GM23338 (cell line): ENCODE measurements around the gene MYO9B. TPM values are rescaled to one million over a fixed set of nuclear protein-coding genes. Genes with fewer than 3 reads are reported as not detected.

ENCODE experiments used
- ATAC-seq: fragments of 200-7000 bp; cut with Tn5 transposase; 3 replicates; pipeline ENCODE4 v1.9.1; 2020
- DNase-seq: peaks from one replicate; pipeline ENCODE4 v3.0.0-alpha.2; 2015; ENCODE audit warnings: low spot score
- H2AFZ ChIP-seq: fragments of 200-600 bp; sonication (generic); 2 replicates; pipeline ENCODE4 v1.8.0; 2016; ENCODE audit warnings: antibody characterized with exemption, mild to moderate bottlenecking, moderate library complexity
- H3F3A ChIP-seq: fragments of 200-600 bp; sonication (generic); replicated peaks from 2 replicates; pipeline ENCODE4 v1.8.0; 2017; ENCODE audit warnings: antibody characterized with exemption, mixed run types, low read depth
- H3K27ac ChIP-seq: fragments of 200-600 bp; sonication (generic); 2 replicates; pipeline ENCODE4 v1.6.1; 2016; ENCODE audit warnings: low read depth
- H3K27me3 ChIP-seq: fragments of 200-600 bp; sonication (generic); 2 replicates; pipeline ENCODE4 v1.8.0; 2016; ENCODE audit warnings: mild to moderate bottlenecking, mixed run types, moderate library complexity; ENCODE audit not compliant: insufficient read depth
- H3K36me3 ChIP-seq: fragments of 200-600 bp; sonication (generic); 2 replicates; pipeline ENCODE4 v1.8.0; 2016; ENCODE audit warnings: mild to moderate bottlenecking; ENCODE audit not compliant: insufficient read depth
- H3K4me1 ChIP-seq: fragments of 200-600 bp; sonication (generic); 2 replicates; pipeline ENCODE4 v1.8.0; 2016; ENCODE audit warnings: mild to moderate bottlenecking, moderate library complexity; ENCODE audit not compliant: insufficient read depth
- H3K4me2 ChIP-seq: fragments of 200-600 bp; sonication (generic); 2 replicates; pipeline ENCODE4 v1.7.1; 2017; ENCODE audit warnings: mixed run types
- H3K4me3 ChIP-seq: fragments of 200-600 bp; sonication (generic); 2 replicates; pipeline ENCODE4 v1.6.1; 2016; ENCODE audit warnings: mixed run types
- H3K79me2 ChIP-seq: fragments of 200-600 bp; sonication (generic); replicated peaks from 2 replicates; pipeline ENCODE4 v1.8.0; 2017; ENCODE audit warnings: mild to moderate bottlenecking; ENCODE audit not compliant: insufficient read depth
- H3K9me2 ChIP-seq: fragments of 200-600 bp; sonication (generic); 2 replicates; pipeline ENCODE4 v1.8.0; 2017; ENCODE audit not compliant: insufficient read depth
- H4K20me1 ChIP-seq: fragments of 200-600 bp; sonication (generic); replicated peaks from 2 replicates; pipeline ENCODE4 v1.8.0; 2017; ENCODE audit warnings: mild to moderate bottlenecking; ENCODE audit not compliant: insufficient read depth
- H3K27ac Mint-ChIP-seq: 2 replicates; pipeline ENCODE4 v1.8.0; 2020; ENCODE audit warnings: inconsistent platforms, mild to moderate bottlenecking, moderate library complexity, mixed read lengths
- H3K27me3 Mint-ChIP-seq: 3 replicates; pipeline ENCODE4 v1.8.0; 2022; ENCODE audit warnings: low read depth, mild to moderate bottlenecking, moderate library complexity, mixed read lengths, inconsistent platforms; ENCODE audit not compliant: insufficient read depth, poor library complexity
- H3K36me3 Mint-ChIP-seq: 3 replicates; pipeline ENCODE4 v1.8.0; 2021; ENCODE audit warnings: low read depth, mild to moderate bottlenecking, inconsistent platforms, moderate library complexity, mixed read lengths
- H3K4me1 Mint-ChIP-seq: 3 replicates; pipeline ENCODE4 v1.8.0; 2020; ENCODE audit warnings: mild to moderate bottlenecking, inconsistent platforms, mixed read lengths
- H3K4me3 Mint-ChIP-seq: 3 replicates; pipeline ENCODE4 v1.8.0; 2021; ENCODE audit warnings: moderate library complexity, mild to moderate bottlenecking, inconsistent platforms, mixed read lengths
- H3K9me3 Mint-ChIP-seq: 3 replicates; pipeline ENCODE4 v1.8.0; 2020; ENCODE audit warnings: moderate library complexity, mild to moderate bottlenecking, inconsistent platforms, mixed read lengths
- CREB1 ChIP-seq: fragments of 250-450 bp; sonication (Bioruptor Pico); IDR thresholded peaks from 2 replicates; pipeline ENCODE4 v1.5.0; 2020; ENCODE audit warnings: low read depth, mild to moderate bottlenecking, moderate library complexity
- EZH2phosphoT487 ChIP-seq: fragments of 200-600 bp; sonication (generic); IDR thresholded peaks from one replicate; pipeline ENCODE4 v1.8.1; 2018; ENCODE audit warnings: antibody characterized with exemption; ENCODE audit not compliant: unreplicated experiment
- NANOG ChIP-seq: IDR thresholded peaks from 2 replicates; pipeline ENCODE4 v1.6.1; 2016; ENCODE audit warnings: antibody characterized with exemption, borderline replicate concordance
- STAT1 ChIP-seq: IDR thresholded peaks from one replicate; pipeline ENCODE4 v1.6.1; 2016; ENCODE audit warnings: antibody characterized with exemption; ENCODE audit not compliant: unreplicated experiment
- ZNF114 ChIP-seq: fragments of 250-450 bp; sonication (Bioruptor Pico); IDR thresholded peaks from 2 replicates; pipeline ENCODE4 v1.5.0; 2020; ENCODE audit warnings: mild to moderate bottlenecking, moderate library complexity
- ZNF331 ChIP-seq: fragments of 250-450 bp; sonication (Bioruptor Pico); IDR thresholded peaks from 2 replicates; pipeline ENCODE4 v1.5.0; 2020; ENCODE audit warnings: low read depth, mild to moderate bottlenecking, moderate library complexity
- ZNF462 ChIP-seq: fragments of 250-450 bp; sonication (Bioruptor Pico); IDR thresholded peaks from 2 replicates; pipeline ENCODE4 v1.5.0; 2020; ENCODE audit warnings: mild to moderate bottlenecking, moderate library complexity
- polyA plus RNA-seq: library from polyadenylated mRNA; unstranded; fragments of >200 nt; fragmentation: Nextera tagmentation; extraction: Ambion mirVana; gene quantifications from 2 replicates; pipeline ENCODE4 v1.2.1, GENCODE V29; 2016
- total RNA-seq: library from RNA; depleted of rRNA; stranded (reverse); fragments of >200 nt; shearing (Covaris generic); gene quantifications from 2 replicates; pipeline ENCODE4 v1.2.3, GENCODE V29; 2014
- TF ChIP-seq, protein P1 (sequence below): IDR thresholded peaks from one replicate; pipeline ENCODE4 v1.6.1; 2018; ENCODE audit warnings: antibody characterized with exemption; ENCODE audit not compliant: unreplicated experiment
- TF ChIP-seq, protein P2 (sequence below), 2 experiments: fragments of 200-600 bp in 1 of 2; sonication (generic) in 1 of 2; conservative IDR thresholded peaks; 2 replicates each; pipeline versions ENCODE4 v1.5.1 to v1.6.1; 2016 to 2017; ENCODE audit warnings: antibody characterized with exemption in 2 of 2, low read depth in 2 of 2, mild to moderate bottlenecking in 2 of 2, moderate library complexity in 1 of 2

MYO9B gene
- total and polyA plus RNA-seq, 2 experiments from 2014 or later = 28.7 to 61.3 TPM

DNA sequence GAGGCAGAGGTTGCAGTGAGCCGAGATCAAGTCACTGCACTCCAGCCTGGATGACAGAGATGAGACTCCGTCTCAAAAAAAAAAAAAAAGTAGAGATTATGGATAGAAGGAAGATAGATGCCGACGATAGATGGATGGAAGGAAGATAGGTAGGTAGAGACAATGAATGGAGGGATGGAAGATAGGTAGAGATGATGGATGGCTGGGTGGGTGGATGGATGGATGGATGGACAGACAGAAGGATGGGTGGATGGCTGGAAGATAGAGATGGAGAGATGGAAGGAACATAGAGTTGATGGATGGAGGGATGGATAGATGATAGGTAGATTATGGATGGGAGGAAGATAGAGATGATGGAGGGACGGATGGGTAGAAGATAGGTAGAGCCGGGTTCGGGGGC, 121.0 kb downstream of the MYO9B start (continued):
- TF ChIP-seq ZNF462 (CRISPR knock-in tag) = no peak
- TF ChIP-seq ZNF331 (CRISPR knock-in tag) = no peak
- TF ChIP-seq STAT1 = no peak
- no peak for TF ChIP-seq NANOG
- TF ChIP-seq CREB1 = no peak
- no peak for TF ChIP-seq ZNF114

DNA sequence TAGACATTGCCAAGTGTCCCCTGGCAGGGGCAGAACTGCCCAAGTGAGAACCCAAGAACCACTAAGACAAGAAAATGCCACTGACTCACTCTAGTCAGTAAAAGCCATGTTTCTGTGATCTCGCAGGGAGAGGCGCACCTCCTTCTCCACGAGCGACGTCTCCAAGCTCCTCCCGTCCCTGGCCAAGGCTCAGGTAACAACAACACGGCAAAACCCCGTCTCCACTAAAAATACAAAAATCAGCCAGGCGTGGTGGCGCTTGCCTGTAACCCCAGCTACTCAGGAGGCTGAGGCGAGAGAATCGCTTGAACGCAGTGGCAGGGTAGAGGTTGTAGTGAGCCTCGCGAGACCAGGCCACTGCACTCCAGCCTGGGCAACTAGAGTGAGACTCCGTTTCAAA, 122.1 kb downstream of the MYO9B start:
- Mint-ChIP-seq H3K36me3 (peaks cover 65% of the 10 kb centered on the region), H3K27me3 (peaks cover 2% of the 10 kb centered on the region), H3K27ac (no peak overlapping the region), H3K4me1 (no peaks in the 10 kb centered on the region), H3K9me3 (no peaks in the 10 kb centered on the region; the same call in 2 of the 3 replicates), H3K4me3 (no peak overlapping the region; the same call in 2 of the 3 replicates)
- 0 out of 2 replicates have a peak, but pooled peaks cover 3% of the 10 kb centered on the region for H3K36me3 ChIP-seq
- no peak overlapping the region for H3K4me2 ChIP-seq
- no peaks in the 10 kb centered on the region for H3K27me3 ChIP-seq
- no peak for DNase-seq
- H3K4me1 ChIP-seq = no peaks in the 10 kb centered on the region
- 0 out of 2 replicates have a peak, but pooled peaks cover 3% of the 10 kb centered on the region for H4K20me1 ChIP-seq
- no peak overlapping the region for H2AFZ ChIP-seq
- no peak overlapping the region for H3K27ac ChIP-seq
- H3K79me2 ChIP-seq = no peaks in the 10 kb centered on the region
- H3K4me3 ChIP-seq = no peak overlapping the region
- ATAC-seq = no peak
- H3K9me2 ChIP-seq = no peaks in the 10 kb centered on the region
- no peaks in the 10 kb centered on the region for H3F3A ChIP-seq
- TF ChIP-seq, protein P1, sequence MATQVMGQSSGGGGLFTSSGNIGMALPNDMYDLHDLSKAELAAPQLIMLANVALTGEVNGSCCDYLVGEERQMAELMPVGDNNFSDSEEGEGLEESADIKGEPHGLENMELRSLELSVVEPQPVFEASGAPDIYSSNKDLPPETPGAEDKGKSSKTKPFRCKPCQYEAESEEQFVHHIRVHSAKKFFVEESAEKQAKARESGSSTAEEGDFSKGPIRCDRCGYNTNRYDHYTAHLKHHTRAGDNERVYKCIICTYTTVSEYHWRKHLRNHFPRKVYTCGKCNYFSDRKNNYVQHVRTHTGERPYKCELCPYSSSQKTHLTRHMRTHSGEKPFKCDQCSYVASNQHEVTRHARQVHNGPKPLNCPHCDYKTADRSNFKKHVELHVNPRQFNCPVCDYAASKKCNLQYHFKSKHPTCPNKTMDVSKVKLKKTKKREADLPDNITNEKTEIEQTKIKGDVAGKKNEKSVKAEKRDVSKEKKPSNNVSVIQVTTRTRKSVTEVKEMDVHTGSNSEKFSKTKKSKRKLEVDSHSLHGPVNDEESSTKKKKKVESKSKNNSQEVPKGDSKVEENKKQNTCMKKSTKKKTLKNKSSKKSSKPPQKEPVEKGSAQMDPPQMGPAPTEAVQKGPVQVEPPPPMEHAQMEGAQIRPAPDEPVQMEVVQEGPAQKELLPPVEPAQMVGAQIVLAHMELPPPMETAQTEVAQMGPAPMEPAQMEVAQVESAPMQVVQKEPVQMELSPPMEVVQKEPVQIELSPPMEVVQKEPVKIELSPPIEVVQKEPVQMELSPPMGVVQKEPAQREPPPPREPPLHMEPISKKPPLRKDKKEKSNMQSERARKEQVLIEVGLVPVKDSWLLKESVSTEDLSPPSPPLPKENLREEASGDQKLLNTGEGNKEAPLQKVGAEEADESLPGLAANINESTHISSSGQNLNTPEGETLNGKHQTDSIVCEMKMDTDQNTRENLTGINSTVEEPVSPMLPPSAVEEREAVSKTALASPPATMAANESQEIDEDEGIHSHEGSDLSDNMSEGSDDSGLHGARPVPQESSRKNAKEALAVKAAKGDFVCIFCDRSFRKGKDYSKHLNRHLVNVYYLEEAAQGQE = no peak
- TF ChIP-seq STAT1 (no peak), NANOG (no peak), EZH2phosphoT487 (no peak)
- TF ChIP-seq, protein P2, sequence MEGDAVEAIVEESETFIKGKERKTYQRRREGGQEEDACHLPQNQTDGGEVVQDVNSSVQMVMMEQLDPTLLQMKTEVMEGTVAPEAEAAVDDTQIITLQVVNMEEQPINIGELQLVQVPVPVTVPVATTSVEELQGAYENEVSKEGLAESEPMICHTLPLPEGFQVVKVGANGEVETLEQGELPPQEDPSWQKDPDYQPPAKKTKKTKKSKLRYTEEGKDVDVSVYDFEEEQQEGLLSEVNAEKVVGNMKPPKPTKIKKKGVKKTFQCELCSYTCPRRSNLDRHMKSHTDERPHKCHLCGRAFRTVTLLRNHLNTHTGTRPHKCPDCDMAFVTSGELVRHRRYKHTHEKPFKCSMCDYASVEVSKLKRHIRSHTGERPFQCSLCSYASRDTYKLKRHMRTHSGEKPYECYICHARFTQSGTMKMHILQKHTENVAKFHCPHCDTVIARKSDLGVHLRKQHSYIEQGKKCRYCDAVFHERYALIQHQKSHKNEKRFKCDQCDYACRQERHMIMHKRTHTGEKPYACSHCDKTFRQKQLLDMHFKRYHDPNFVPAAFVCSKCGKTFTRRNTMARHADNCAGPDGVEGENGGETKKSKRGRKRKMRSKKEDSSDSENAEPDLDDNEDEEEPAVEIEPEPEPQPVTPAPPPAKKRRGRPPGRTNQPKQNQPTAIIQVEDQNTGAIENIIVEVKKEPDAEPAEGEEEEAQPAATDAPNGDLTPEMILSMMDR (conservative IDR thresholded peaks at IDR 0.05; ENCODE audit: low read depth in 2 of 2) = no peak
